Measurements from ENCODE around the gene MEFV. TPM values are rescaled to one million over a fixed set of nuclear protein-coding genes. Genes with fewer than 3 reads are reported as not detected.

Gene MEFV
- total and polyA plus RNA-seq, 2 of the 13 experiments (the other 11 are each of a cell fraction or from before 2014, with no cell fraction given), result 0.22 TPM; not detected in 1

DNA sequence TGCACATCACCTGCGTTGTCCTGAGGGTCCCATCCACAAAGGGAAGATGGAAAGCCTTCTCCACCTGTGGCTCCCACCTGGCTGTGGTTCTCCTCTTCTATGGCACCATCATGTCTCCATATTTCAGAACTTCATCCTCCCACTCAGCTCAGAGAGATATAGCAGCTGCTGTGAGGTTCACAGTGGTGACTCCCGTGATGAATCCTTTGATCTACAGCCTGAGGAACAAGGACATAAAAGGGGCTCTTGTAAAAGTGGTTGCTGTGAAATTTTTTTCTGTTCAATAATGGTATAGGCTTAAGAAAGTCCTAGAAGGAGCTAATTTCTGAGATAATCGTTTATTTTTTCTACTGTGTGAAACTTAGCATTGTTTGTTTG lies 40.2 kb downstream of the MEFV start:
- H3K27me3 ChIP-seq (ENCODE audit: control insufficient read depth in 1 of 2, insufficient read depth in 2 of 2, low read length in 2 of 2), result peaks cover 5 to 13% of the 10 kb centered on the region in 2 experiments; a peak in 2 of 5 replicates
- CTCF ChIA-PET (ENCODE audit: low intra/inter-chr PET ratio, low total read pairs), result no interaction called here
- in situ Hi-C loops (cut with HindIII; ENCODE audit: extremely low pct_ligation_motif_present, low pct_unique_long_range_greater_than_20kb) (no loop called here), intact Hi-C loops (cut with micrococcal nuclease; ENCODE audit: unreplicated experiment) (no loop called here)
- no peak overlapping the region for H3K4me3 ChIP-seq (replicated peaks in 1 of 3; ENCODE audit: insufficient read depth in 1 of 3, low read depth in 2 of 3, low read length in 3 of 3)
- H3K27ac ChIP-seq (ENCODE audit: extremely low read length, insufficient read depth, low read length), result no peak overlapping the region
- no TSS peak for BruUV-seq (replicated peaks)
- POLR2A ChIA-PET, result no interaction called here
- H2AFZ ChIP-seq (ENCODE audit: low read length), result no peak overlapping the region
- H4K20me1 ChIP-seq (ENCODE audit: insufficient read depth, low read length), result no peaks in the 10 kb centered on the region
- H3K9me3 ChIP-seq (ENCODE audit: low read length), result no peaks in the 10 kb centered on the region
- DNase-seq (ENCODE audit: low spot score) (no peak), ATAC-seq (no peak), FAIRE-seq (no peak)
- WGBS (ENCODE audit: low lambda C conversion rate), result 3% methylated on average over 3 of the region's 3 CpGs
- no peak overlapping the region for H3K4me2 ChIP-seq (ENCODE audit: low read depth, low read length)
- no peaks in the 10 kb centered on the region for H3K36me3 ChIP-seq (replicated peaks in 1 of 2; ENCODE audit: control insufficient read depth in 1 of 2, insufficient read depth in 2 of 2, low read length in 2 of 2)
- no peaks in the 10 kb centered on the region for H3K79me2 ChIP-seq (ENCODE audit: insufficient read depth, low read length)
- peaks cover 32% of the 10 kb centered on the region for H3K4me1 ChIP-seq (ENCODE audit: insufficient read depth, low read length)
- no peak overlapping the region for H3K9ac ChIP-seq (ENCODE audit: insufficient read depth, low read depth, low read length)
- no peak for TF ChIP-seq MBD4 (IDR thresholded peaks at IDR 0.05; ENCODE audit: borderline replicate concordance, low read length)
- TF ChIP-seq, protein P1, sequence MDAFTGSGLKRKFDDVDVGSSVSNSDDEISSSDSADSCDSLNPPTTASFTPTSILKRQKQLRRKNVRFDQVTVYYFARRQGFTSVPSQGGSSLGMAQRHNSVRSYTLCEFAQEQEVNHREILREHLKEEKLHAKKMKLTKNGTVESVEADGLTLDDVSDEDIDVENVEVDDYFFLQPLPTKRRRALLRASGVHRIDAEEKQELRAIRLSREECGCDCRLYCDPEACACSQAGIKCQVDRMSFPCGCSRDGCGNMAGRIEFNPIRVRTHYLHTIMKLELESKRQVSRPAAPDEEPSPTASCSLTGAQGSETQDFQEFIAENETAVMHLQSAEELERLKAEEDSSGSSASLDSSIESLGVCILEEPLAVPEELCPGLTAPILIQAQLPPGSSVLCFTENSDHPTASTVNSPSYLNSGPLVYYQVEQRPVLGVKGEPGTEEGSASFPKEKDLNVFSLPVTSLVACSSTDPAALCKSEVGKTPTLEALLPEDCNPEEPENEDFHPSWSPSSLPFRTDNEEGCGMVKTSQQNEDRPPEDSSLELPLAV (CRISPR knock-in tag; conservative IDR thresholded peaks at IDR 0.05; ENCODE audit: low read depth), result no peak
- TF ChIP-seq ZSCAN25 (CRISPR knock-in tag; IDR thresholded peaks at IDR 0.05), result no peak
- no peak for TF ChIP-seq DBP (CRISPR knock-in tag; IDR thresholded peaks at IDR 0.05; ENCODE audit: not compliant biosample characterization)
- TF ChIP-seq YY1 (IDR thresholded peaks at IDR 0.05; ENCODE audit: insufficient read depth, insufficient replicate concordance, low read depth, low read length), result no peak
- TF ChIP-seq, protein P2, sequence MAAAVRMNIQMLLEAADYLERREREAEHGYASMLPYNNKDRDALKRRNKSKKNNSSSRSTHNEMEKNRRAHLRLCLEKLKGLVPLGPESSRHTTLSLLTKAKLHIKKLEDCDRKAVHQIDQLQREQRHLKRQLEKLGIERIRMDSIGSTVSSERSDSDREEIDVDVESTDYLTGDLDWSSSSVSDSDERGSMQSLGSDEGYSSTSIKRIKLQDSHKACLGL (CRISPR knock-in tag; IDR thresholded peaks at IDR 0.05), result no peak
- no peak for TF ChIP-seq STAG1 (CRISPR knock-in tag; IDR thresholded peaks at IDR 0.05)
- TF ChIP-seq TEAD3 (CRISPR knock-in tag; optimal IDR thresholded peaks at IDR 0.05; ENCODE audit: borderline replicate concordance), result no peak
- TF ChIP-seq, protein P3, sequence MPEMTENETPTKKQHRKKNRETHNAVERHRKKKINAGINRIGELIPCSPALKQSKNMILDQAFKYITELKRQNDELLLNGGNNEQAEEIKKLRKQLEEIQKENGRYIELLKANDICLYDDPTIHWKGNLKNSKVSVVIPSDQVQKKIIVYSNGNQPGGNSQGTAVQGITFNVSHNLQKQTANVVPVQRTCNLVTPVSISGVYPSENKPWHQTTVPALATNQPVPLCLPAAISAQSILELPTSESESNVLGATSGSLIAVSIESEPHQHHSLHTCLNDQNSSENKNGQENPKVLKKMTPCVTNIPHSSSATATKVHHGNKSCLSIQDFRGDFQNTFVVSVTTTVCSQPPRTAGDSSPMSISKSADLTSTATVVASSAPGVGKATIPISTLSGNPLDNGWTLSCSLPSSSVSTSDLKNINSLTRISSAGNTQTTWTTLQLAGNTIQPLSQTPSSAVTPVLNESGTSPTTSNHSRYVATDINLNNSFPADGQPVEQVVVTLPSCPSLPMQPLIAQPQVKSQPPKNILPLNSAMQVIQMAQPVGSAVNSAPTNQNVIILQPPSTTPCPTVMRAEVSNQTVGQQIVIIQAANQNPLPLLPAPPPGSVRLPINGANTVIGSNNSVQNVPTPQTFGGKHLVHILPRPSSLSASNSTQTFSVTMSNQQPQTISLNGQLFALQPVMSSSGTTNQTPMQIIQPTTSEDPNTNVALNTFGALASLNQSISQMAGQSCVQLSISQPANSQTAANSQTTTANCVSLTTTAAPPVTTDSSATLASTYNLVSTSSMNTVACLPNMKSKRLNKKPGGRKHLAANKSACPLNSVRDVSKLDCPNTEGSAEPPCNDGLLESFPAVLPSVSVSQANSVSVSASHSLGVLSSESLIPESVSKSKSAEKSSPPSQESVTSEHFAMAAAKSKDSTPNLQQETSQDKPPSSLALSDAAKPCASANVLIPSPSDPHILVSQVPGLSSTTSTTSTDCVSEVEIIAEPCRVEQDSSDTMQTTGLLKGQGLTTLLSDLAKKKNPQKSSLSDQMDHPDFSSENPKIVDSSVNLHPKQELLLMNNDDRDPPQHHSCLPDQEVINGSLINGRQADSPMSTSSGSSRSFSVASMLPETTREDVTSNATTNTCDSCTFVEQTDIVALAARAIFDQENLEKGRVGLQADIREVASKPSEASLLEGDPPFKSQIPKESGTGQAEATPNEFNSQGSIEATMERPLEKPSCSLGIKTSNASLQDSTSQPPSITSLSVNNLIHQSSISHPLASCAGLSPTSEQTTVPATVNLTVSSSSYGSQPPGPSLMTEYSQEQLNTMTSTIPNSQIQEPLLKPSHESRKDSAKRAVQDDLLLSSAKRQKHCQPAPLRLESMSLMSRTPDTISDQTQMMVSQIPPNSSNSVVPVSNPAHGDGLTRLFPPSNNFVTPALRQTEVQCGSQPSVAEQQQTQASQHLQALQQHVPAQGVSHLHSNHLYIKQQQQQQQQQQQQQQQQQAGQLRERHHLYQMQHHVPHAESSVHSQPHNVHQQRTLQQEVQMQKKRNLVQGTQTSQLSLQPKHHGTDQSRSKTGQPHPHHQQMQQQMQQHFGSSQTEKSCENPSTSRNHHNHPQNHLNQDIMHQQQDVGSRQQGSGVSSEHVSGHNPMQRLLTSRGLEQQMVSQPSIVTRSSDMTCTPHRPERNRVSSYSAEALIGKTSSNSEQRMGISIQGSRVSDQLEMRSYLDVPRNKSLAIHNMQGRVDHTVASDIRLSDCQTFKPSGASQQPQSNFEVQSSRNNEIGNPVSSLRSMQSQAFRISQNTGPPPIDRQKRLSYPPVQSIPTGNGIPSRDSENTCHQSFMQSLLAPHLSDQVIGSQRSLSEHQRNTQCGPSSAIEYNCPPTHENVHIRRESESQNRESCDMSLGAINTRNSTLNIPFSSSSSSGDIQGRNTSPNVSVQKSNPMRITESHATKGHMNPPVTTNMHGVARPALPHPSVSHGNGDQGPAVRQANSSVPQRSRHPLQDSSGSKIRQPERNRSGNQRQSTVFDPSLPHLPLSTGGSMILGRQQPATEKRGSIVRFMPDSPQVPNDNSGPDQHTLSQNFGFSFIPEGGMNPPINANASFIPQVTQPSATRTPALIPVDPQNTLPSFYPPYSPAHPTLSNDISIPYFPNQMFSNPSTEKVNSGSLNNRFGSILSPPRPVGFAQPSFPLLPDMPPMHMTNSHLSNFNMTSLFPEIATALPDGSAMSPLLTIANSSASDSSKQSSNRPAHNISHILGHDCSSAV (CRISPR knock-in tag; IDR thresholded peaks at IDR 0.05; ENCODE audit: borderline replicate concordance), result no peak
- TF ChIP-seq, protein P4, sequence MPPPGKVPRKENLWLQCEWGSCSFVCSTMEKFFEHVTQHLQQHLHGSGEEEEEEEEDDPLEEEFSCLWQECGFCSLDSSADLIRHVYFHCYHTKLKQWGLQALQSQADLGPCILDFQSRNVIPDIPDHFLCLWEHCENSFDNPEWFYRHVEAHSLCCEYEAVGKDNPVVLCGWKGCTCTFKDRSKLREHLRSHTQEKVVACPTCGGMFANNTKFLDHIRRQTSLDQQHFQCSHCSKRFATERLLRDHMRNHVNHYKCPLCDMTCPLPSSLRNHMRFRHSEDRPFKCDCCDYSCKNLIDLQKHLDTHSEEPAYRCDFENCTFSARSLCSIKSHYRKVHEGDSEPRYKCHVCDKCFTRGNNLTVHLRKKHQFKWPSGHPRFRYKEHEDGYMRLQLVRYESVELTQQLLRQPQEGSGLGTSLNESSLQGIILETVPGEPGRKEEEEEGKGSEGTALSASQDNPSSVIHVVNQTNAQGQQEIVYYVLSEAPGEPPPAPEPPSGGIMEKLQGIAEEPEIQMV (CRISPR knock-in tag; IDR thresholded peaks at IDR 0.05; ENCODE audit: low read depth), result no peak
- no peak for TF ChIP-seq ZNF589 (CRISPR knock-in tag; conservative IDR thresholded peaks at IDR 0.05)
